Lung microvascular endothelial cell (primary cell): ENCODE measurements around the gene FRRS1. TPM values are rescaled to one million over a fixed set of nuclear protein-coding genes. Genes with fewer than 3 reads are reported as not detected.

ENCODE experiments used
- DNase-seq, 2 donors: peaks; one replicate each; pipeline versions ENCODE4 v3.0.0 to v3.0.0-alpha.2; 2010; ENCODE audit warnings: low read depth in 2 of 2
- total RNA-seq: library from RNA; depleted of rRNA; stranded (reverse); fragments of >200 nt; gene quantifications from 2 replicates; pipeline ENCODE4 v1.2.1, GENCODE V29; 2014

Gene FRRS1
- total RNA-seq, 1 donor from 2014 or later: 0.20 TPM

- peak; percentile 45 to 86 for DNase-seq
These were observed 37.8 kb downstream of the FRRS1 start for GRCh38 chr1:99728494-99729235.

- peak; percentile 3 to 88 for DNase-seq
These were observed 38.8 kb downstream of the FRRS1 start for GRCh38 chr1:99727575-99728185.

GRCh38 chr1:99726818-99727217 lies 39.6 kb downstream of the FRRS1 start:
- no peak for DNase-seq

- no peak for DNase-seq
These were observed 40.0 kb downstream of the FRRS1 start for GRCh38 chr1:99726407-99726806.

GRCh38 chr1:99725996-99726395 lies 40.4 kb downstream of the FRRS1 start:
- DNase-seq: no peak

GRCh38 chr1:99723251-99723650 lies 43.2 kb downstream of the FRRS1 start:
- DNase-seq: no peak

GRCh38 chr1:99717005-99717404 lies 49.4 kb downstream of the FRRS1 start:
- no peak for DNase-seq

GRCh38 chr1:99713006-99713405 lies 53.4 kb downstream of the FRRS1 start:
- DNase-seq: no peak

GRCh38 chr1:99710994-99711393 lies 55.4 kb downstream of the FRRS1 start:
- DNase-seq: no peak

- DNase-seq: peak; percentile 78 to 84
These were observed 58.8 kb downstream of the FRRS1 start for GRCh38 chr1:99707535-99708142.

- peak in 1 of 2 donors; percentile 53 for DNase-seq
These were observed 61.0 kb downstream of the FRRS1 start for GRCh38 chr1:99705385-99705784.

- no peak for DNase-seq
These were observed 62.0 kb downstream of the FRRS1 start for GRCh38 chr1:99704356-99704816.

- peak in 1 of 2 donors; percentile 25 for DNase-seq
These were observed 64.2 kb downstream of the FRRS1 start for GRCh38 chr1:99702221-99702620.

GRCh38 chr1:99700020-99700419 lies 66.4 kb downstream of the FRRS1 start:
- no peak for DNase-seq

- no peak for DNase-seq
These were observed 68.9 kb downstream of the FRRS1 start for GRCh38 chr1:99697580-99697979.

GRCh38 chr1:99696616-99697015 lies 69.8 kb downstream of the FRRS1 start:
- no peak for DNase-seq

GRCh38 chr1:99691175-99691574 lies 75.3 kb downstream of the FRRS1 start:
- DNase-seq: peak; percentile 73 to 96

GRCh38 chr1:99685516-99686180 lies 80.8 kb downstream of the FRRS1 start:
- DNase-seq: peak; percentile 86 to 93

- DNase-seq: peak in 1 of 2 donors; percentile 83
These were observed 84.1 kb downstream of the FRRS1 start for GRCh38 chr1:99682291-99682751.

GRCh38 chr1:99681583-99681982 lies 84.9 kb downstream of the FRRS1 start:
- DNase-seq: peak in 1 of 2 donors; percentile 37

GRCh38 chr1:99680270-99680669 lies 86.2 kb downstream of the FRRS1 start:
- peak in 1 of 2 donors; percentile 54 for DNase-seq

GRCh38 chr1:99677416-99677815 lies 89.0 kb downstream of the FRRS1 start:
- DNase-seq: no peak
